22Rv1 (cell line): Measurements from ENCODE around the gene SPTBN2.

Experiments
- ZFX ChIP-seq: fragments of 450-650 bp; IDR thresholded peaks from 2 replicates; pipeline ENCODE4 v1.6.1; 2017; ENCODE audit warnings: antibody characterized with exemption, borderline replicate concordance
- TF ChIP-seq, protein P1 (sequence below): fragments of 450-650 bp; IDR thresholded peaks from 2 replicates; pipeline ENCODE4 v1.5.1; 2017; ENCODE audit warnings: mild to moderate bottlenecking

DNA sequence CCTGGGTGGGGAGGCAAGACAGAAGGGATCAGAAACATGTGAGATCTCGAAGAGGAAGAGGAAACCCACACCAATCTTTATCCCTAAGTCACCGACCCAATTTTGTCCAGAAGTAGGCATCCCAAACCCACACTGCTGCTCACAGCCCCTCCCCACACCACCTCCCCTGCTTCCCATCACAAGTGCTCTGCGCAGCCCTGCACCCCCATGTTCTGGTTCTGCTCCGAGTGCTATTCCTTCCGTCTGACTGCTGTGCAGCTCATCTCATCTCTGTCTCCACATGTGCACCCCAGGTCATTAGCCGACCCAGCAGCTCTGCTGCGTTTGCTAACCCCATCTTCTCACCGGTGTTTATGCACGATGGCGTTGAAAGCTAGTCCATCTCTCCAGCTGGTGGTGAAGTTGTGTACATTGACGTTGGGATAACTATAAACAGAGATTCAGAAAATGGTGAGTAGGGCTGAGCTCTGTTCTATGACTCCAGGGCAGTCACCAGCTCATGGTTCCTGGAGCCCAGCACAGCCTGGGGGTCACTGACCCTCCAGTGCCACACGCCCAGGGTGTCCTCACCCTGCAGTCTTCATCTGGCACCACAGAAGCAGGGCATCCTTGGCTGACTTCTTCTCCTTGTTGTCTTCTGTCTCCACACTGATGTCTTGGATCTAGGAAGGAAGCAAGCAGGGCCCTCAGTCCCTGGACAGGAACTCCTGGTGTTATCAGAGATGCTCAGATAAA, 15.1 kb downstream of the SPTBN2 start:
- TF ChIP-seq, protein P1, sequence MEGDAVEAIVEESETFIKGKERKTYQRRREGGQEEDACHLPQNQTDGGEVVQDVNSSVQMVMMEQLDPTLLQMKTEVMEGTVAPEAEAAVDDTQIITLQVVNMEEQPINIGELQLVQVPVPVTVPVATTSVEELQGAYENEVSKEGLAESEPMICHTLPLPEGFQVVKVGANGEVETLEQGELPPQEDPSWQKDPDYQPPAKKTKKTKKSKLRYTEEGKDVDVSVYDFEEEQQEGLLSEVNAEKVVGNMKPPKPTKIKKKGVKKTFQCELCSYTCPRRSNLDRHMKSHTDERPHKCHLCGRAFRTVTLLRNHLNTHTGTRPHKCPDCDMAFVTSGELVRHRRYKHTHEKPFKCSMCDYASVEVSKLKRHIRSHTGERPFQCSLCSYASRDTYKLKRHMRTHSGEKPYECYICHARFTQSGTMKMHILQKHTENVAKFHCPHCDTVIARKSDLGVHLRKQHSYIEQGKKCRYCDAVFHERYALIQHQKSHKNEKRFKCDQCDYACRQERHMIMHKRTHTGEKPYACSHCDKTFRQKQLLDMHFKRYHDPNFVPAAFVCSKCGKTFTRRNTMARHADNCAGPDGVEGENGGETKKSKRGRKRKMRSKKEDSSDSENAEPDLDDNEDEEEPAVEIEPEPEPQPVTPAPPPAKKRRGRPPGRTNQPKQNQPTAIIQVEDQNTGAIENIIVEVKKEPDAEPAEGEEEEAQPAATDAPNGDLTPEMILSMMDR, result no peak
- no peak for TF ChIP-seq ZFX
